AG10803 (cell line): ENCODE results near the gene HLA-DPA1.

Source experiments
- DNase-seq: peaks from one replicate; pipeline ENCODE4 v3.0.0; 2010; ENCODE audit warnings: low read depth
- H3K4me3 ChIP-seq: 2 replicates; pipeline ENCODE4 v1.5.1; 2011; ENCODE audit warnings: mild to moderate bottlenecking, low read length, control low read depth
- CTCF ChIP-seq: conservative IDR thresholded peaks from 2 replicates; pipeline ENCODE4 v1.5.1; 2011; ENCODE audit warnings: mild to moderate bottlenecking, low read length, control low read depth, inconsistent platforms

The HLA-DPA1 gene

GRCh38 chr6:33040157-33040556 lies 33.3 kb downstream of the HLA-DPA1 start:
- no peak overlapping the region for H3K4me3 ChIP-seq
- DNase-seq = no peak
- no peak for TF ChIP-seq CTCF

DNA sequence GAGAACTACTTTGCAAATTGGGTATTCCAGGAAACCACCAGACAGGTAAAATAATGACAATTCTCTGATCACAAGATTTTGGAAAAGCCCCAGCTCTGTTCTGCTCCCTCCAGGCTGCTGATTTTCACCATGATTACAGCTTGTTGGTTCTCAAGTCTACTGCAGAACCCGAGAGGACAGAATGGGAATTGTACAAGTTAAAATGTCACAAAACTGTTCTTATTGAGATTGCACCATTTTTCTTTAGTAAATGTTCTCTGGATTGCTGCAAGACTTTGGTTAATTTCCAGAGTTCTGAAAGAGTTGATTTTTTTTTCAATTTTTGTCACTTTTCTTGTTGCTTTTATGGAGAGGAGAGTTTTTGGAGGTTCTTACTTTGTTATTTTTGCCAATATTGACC lies 36.9 kb downstream of the HLA-DPA1 start:
- H3K4me3 ChIP-seq = no peak overlapping the region
- DNase-seq = no peak
- TF ChIP-seq CTCF = no peak

GRCh38 chr6:33034554-33034953 lies 38.9 kb downstream of the HLA-DPA1 start:
- no peak overlapping the region for H3K4me3 ChIP-seq
- TF ChIP-seq CTCF = no peak
- DNase-seq = no peak

DNA sequence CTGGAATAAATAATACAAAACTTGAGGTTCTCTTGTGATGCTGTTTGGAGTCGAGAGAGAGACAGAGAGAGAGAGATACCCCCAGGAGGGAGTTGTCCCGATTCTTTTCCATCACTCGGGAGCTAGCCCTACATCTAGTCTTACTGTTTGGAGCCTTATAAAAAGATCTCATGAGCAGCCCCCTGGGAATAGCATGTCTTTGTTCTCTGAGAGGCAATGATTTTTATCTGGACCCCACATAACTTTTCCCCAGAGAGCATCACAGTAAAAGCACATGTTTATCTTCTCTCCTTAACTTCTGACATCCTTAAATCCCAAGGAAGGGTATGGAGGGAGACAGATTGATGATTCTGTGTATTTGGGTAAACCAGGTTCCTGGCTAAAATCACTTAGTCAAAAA lies 43.2 kb downstream of the HLA-DPA1 start:
- no peak overlapping the region for H3K4me3 ChIP-seq
- no peak for DNase-seq
- TF ChIP-seq CTCF = no peak

GRCh38 chr6:33029328-33030184 lies 43.9 kb downstream of the HLA-DPA1 start:
- no peak for DNase-seq
- no peak overlapping the region for H3K4me3 ChIP-seq
- TF ChIP-seq CTCF = no peak

GRCh38 chr6:33028220-33028849 lies 45.1 kb downstream of the HLA-DPA1 start:
- DNase-seq = no peak
- no peak overlapping the region for H3K4me3 ChIP-seq
- no peak for TF ChIP-seq CTCF

DNA sequence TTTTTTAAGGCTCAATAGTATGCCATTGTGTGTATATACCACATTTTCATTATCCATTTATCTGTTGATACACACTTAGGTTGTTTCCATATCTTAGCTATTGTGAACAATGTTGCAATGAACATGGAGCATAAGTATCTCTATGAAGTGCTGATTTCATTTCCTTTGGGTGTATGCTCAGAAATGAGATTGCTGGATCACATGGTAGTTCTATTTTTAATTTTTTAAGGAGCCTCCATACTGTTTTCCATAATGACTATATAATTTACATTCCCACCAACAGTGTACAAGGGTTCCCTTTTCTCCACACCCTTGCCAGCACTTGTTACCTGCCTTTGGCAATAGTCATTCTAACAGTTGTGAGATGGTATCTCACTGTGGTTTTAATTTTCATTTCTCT lies 48.9 kb downstream of the HLA-DPA1 start:
- H3K4me3 ChIP-seq = no peak overlapping the region
- DNase-seq = no peak
- TF ChIP-seq CTCF = no peak
